ENCODE measurements around the gene ITGB4. TPM values are rescaled to one million over a fixed set of nuclear protein-coding genes. Genes with fewer than 3 reads are reported as not detected.

The ITGB4 gene
- polyA plus RNA-seq, 4 donors = 9.0 to 15.4 (median 12.4) TPM

DNA sequence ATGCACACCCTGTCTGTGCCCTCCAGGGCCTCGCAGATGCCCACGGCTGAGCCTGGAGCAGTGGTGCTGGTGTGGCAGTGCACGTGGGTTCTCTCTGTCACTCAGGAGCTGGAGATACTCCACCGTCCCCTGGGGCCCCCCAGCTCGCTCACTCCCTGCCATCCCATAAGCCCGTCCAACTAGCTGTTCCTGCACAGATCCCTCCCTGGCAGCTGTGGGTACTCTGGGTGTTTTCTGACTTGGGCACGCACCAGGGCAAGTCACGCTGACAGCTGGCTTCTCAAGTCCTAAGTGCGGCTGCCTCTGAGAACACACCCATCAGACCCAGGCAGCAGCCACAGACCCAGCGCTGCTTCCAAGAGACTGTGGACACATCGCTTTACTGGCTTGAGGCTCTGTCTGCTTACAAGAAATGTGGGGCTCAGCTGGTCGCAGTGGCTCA lies 25.4 kb upstream of the ITGB4 start:
- no peak for DNase-seq (ENCODE audit: low read depth in 4 of 4, low spot score in 3 of 4)

DNA sequence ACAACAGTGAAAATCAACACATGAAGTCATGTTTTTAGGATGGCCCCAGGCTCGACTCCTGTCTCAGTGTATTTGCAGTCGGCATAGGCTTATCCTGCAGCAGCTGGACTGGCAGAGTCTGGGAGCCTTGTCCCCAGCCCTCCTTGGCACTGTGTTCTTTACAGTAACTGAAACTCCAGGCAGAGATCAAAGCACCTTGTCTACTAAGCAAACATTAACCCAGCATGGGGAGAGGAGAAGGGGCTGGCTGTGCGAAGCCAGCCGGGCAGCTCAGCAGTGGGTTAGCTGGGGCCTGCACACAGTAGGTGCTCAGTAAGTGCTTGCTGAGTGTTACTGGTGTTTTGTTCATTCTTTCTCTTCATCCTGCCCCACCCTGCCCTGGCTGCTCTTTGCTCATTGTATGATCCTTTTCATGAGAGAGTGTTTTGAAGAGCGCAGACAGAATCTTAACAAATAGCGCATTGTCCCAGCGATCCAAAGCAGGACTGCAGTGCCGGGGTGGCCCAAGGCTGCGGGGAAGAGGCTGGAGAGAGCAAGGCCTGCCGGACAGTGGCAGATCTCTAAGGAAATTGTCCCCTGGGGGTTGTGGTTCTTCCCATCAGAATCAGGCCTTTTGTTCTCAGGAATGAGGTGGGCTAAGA lies 23.5 kb upstream of the ITGB4 start:
- DNase-seq (ENCODE audit: low read depth in 4 of 4, low spot score in 3 of 4) = no peak

DNA sequence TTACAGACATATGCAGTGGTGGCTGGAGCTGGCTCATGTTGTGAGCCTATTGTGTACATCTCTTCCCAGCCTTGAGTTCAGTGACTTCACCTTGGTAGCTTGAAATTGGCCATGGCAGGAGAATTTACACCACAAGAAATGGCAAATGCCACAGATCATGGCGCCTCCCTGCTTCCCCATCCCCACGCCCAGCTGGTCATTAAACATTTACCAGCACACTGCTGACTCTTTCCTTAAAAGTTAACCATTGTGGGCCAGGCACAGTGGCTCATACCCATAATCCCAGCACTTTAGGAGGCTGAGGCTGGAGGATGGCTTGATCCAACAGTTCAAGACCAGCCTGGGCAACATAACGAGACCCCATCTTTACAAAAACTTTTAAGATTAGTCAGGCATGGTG lies 22.6 kb upstream of the ITGB4 start:
- DNase-seq (ENCODE audit: low read depth in 4 of 4, low spot score in 3 of 4) = no peak

DNA sequence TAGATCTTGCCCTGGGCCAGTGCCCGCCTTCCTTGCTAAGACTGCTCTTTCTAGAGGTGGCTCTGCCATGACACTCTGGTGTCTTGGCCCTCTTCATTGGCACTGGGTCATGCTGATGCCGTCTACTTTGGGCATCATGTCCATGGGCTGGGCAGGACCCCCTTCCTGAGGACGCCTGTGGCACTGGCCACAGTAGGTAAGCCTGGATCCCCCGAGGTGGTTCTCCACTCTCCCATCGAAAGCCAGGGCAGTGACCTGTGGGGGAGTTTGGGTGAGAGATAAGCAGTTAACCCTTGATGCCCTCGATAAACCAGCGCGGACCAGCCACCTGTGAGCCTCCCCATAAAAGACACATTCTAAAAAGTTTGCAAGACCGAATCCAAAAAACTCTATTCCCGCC lies 20.0 kb upstream of the ITGB4 start:
- DNase-seq (ENCODE audit: low read depth in 4 of 4, low spot score in 3 of 4) = no peak

GRCh38 chr17:75703191-75703590 lies 18.1 kb upstream of the ITGB4 start:
- DNase-seq (ENCODE audit: low read depth in 4 of 4, low spot score in 3 of 4) = no peak

DNA sequence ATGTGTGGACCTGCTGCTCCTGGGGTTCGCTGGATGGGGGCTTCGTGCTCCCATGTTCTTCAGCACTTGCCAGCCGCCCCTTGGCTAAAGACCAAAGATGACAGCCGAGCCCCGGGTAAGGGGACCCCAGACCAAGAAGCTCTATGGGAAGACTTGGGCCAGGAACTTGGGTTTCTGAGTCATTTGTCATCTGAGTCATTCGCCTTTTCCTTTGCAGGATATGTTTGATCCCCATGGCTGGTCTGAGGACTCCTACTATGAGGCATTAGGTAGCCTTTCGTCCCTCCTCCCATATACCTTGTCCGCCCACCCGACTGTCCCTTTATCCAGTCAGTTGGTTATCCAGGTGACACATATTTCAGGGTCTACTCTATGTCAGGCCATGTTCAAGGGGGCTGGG lies 17.7 kb upstream of the ITGB4 start:
- no peak for DNase-seq (ENCODE audit: low read depth in 4 of 4, low spot score in 3 of 4)

DNA sequence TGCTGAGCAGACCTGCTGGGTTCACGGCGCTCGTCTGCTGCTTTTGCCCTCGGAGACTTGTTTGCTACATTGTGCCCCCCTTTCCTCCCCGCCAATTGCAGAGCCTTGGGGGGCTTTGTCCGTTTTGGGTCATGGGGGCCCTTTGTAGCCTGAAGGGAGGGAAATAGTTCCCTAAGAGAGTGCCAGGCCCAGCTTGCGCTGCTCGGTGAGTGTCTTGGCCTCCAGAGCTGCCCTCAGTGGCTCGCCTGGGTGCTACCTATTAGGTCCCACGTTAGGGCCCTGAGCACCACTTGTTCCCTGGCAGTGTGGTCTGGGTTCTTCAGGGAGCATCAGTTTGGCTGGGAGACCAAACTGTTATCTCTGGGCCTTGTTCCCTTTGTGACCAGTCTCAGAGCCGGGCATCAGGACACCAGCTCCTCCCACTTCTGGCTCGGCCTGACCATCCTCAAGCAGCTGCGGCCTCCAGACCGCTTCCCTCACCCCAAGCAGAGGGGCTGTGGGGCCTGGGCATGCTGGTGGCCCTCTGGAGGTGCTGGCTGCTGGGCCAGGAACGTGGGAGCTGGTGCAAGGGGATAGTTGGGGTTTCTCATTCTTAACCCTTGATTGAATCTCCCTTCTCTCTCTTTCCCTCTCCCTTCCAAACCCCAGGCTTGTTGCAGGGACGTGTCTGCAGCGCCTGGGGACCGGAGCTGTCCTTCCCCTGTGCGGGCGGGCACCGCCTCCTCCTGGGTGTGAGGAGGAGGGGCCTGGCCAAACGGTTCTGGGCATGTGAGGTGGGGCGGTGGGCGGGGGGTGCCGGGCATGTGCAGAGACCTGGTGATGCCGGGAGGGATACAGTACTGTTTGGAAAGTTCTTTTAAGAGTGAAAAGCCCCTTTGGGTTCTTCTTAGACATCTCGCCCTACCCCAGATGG lies 16.0 kb upstream of the ITGB4 start:
- no peak for DNase-seq (ENCODE audit: low read depth in 4 of 4, low spot score in 3 of 4)

- no peak for DNase-seq (ENCODE audit: low read depth in 4 of 4, low spot score in 3 of 4)
These were observed 15.1 kb upstream of the ITGB4 start for GRCh38 chr17:75706042-75706728.

DNA sequence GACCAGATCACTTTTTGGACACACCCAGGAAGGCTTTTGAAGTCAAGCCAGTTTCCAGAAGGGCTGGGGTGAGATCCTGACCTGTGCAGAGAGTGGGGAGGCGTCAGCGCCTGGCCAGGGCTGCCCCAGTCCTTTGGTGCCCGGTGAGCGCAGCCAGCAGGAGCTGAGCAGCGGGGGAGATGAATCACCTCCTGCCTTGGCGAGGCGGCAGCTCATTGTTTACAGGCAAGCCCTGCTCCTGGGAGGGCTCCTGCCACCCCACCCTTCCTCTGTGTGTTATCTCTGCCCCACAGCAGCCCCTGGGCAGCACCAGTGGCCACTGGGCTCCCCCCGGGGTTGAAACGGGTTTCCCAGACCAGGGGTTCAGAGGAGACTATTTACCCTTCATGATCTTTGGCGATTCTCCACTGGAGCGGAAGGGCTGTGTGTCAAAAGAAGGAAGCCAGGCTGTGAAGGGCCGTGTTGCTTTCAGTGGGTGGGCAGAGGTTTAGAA lies 14.1 kb upstream of the ITGB4 start:
- DNase-seq (ENCODE audit: low read depth in 4 of 4, low spot score in 3 of 4) = no peak

DNA sequence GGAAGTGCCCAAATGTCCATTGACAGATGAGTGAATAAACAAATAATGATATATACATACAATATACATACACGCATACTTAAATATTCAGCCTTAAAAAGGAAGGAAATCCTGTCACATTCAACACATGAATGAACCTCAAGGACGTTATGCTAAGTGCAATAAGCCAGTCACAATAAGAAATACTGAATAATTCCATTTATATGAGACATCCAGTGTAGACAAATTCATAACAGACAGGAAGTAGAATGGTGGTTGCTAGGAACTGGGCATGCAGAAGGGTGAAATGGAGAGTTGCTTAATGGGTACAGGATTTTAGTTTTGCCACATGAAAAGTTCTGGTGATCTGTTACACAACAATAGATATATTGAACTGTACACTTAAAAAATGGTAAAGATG lies 8.8 kb upstream of the ITGB4 start:
- DNase-seq (ENCODE audit: low read depth in 4 of 4, low spot score in 3 of 4) = no peak

GRCh38 chr17:75719732-75720131 lies 1.5 kb upstream of the ITGB4 start:
- no peak for DNase-seq (ENCODE audit: low read depth in 4 of 4, low spot score in 3 of 4)

DNA sequence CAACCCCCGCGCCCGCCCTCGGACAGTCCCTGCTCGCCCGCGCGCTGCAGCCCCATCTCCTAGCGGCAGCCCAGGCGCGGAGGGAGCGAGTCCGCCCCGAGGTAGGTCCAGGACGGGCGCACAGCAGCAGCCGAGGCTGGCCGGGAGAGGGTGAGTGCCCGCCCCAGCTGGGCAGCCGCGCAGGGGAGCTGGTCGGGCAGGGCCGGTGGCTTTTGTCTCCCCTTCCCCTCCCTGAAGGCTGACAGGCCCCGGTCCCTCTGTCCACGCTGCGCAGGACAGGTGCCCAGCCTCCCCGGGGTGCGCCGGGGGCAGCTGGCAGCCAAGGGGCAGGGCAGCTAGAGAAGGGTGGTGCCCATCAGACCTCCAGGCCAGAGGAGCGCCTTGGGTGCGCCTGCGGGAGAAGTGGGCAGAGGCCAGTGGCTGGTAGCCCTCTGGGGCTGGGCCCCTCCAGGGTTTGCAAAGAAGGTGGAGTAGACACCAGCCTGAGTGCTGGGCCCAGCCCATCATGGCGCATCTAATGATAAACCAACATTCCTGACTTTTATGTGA lies 278 bp downstream of the ITGB4 start:
- no peak for DNase-seq (ENCODE audit: low read depth in 4 of 4, low spot score in 3 of 4)

DNA sequence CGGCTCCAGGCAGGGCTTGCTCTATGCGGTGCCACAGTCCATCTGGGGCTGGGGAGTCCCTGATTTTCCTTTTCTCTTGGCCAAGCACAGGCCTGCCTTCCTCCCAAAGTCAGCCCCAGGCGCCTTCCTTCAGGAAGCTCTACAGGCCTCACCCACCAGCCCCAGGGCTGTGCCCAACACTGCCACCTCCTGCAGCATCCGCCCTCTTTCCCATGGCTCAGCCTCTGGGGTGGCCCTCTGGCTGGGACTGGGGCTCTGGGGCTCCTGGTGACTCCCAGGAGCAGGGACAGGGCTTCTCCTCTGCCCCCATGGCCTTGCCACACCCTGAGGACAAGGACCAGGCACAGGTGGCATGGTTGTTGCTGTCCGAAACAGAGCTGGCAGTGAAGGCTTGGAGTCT lies 817 bp downstream of the ITGB4 start:
- no peak for DNase-seq (ENCODE audit: low read depth in 4 of 4, low spot score in 3 of 4)

GRCh38 chr17:75722542-75723095 lies 1.4 kb downstream of the ITGB4 start:
- DNase-seq (ENCODE audit: low read depth in 4 of 4, low spot score in 3 of 4) = no peak

DNA sequence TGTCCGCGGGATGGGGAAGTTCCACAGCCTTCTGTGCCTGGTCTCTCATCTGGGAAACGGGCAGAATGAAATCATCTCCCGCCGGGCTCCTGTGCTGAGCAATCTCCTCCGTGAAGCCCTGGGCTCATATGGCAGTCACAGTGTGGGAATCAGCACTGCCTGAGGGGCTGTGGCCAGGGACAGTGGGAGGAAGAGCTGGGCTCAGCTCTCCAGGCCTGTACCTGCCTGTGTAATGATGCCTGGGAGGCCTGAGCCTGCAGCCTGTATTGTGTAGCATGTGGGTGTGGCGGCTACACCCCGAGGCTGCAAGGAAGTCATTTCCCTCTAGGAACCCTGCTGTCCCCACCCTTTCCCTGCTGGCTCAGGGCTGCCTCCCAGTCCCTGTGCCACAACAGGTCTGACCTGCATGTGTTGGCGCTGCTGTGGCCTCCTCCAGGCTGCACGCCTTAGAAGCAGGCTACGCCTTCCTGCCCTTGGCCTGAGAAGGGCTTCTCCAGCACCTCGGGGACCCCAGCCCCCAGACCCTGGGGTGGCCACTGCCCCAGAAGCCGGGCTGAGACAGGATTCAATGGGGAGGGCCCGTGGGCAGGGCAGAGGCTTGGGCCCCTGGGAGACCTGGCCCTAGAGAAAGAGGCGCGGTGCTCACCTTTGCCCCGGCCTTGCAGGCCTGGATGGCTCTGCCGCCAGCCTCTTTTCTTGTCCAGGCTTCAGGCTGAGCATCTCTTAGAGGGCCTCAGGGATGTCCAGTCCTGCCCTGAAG lies 2.1 kb downstream of the ITGB4 start:
- no peak for DNase-seq (ENCODE audit: low read depth in 4 of 4, low spot score in 3 of 4)

- no peak for DNase-seq (ENCODE audit: low read depth in 4 of 4, low spot score in 3 of 4)
These were observed 3.1 kb downstream of the ITGB4 start for GRCh38 chr17:75724016-75725003.

DNA sequence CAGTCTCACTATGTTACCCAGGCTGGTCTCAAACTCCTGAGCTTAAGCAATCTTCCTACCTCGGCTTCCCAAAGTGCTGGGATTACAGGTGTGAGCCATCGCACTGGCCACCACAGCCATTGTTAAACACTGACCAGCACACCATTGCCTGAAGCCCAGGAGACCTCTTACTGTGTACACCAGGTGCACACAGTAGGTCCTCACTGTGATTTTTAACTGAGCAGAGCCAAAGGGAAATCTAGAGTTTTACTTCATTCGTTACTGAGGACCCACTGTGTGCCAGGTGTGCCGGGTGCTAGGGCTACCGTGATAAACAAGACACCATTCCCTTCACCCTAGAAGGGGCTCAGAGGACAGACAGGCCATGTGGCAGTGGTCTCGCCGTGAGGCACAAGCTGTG lies 4.2 kb downstream of the ITGB4 start:
- no peak for DNase-seq (ENCODE audit: low read depth in 4 of 4, low spot score in 3 of 4)

- DNase-seq (ENCODE audit: low read depth in 4 of 4, low spot score in 3 of 4) = no peak
These were observed 6.1 kb downstream of the ITGB4 start for GRCh38 chr17:75727391-75727790.

DNA sequence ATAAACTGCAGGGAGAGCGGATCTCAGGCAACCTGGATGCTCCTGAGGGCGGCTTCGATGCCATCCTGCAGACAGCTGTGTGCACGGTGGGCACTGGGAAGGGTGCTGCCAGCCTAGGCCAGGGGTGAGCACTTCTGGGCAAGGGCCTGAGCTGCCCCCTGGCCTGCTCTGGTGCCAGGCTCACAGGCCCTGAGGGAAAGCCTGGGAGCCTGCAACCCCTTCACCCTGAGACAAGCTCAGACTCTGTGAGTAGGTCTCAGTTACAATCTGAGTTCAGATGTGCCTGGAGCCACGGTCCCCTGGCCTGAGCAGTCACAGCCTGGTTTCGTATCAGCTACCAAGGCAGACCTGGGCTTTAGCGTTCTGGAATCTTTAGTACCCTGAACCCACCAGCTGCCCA lies 8.1 kb downstream of the ITGB4 start:
- DNase-seq (ENCODE audit: low read depth in 4 of 4, low spot score in 3 of 4) = no peak
